T-cell (primary cell): ENCODE results near the gene ATP10A. TPM values are rescaled to one million over a fixed set of nuclear protein-coding genes. Genes with fewer than 3 reads are reported as not detected.

Source experiments
- ATAC-seq, 4 experiments: fragments of 200-7000 bp in 3 of 4; fragments of 150-1000 bp in 1 of 4; cut with Tn5 transposase; replicated peaks in 1 of 4; 1 replicate in 3 of 4; 2 replicates in 1 of 4; pipeline ENCODE4 v1.10.0; 2021; ENCODE audit warnings: moderate library complexity in 3 of 4, mild to moderate bottlenecking in 2 of 4, moderate number of reproducible peaks in 1 of 4
- CTCF ChIA-PET, 2 donors: fragments of 300-600 bp; sonication (Branson Sonifier 250); formaldehyde crosslinking; loops; one replicate each; lab custom pipeline; 2022; ENCODE audit warnings: antibody characterized with exemption in 2 of 2; lab: Charles Lee
- POLR2A ChIA-PET, 2 donors: fragments of 300-600 bp; sonication (Branson Sonifier 250); formaldehyde crosslinking; loops; one replicate each; lab custom pipeline; 2022; ENCODE audit warnings: antibody characterized with exemption in 2 of 2; lab: Charles Lee
- DNase-seq, 35 experiments: peaks; one replicate each; pipeline versions ENCODE4 v3.0.0 to v3.0.0-alpha.2; 2013 to 2023
- H3K27ac ChIP-seq: one replicate; pipeline ENCODE4 v1.5.1; 2013; ENCODE audit warnings: low read length
- H3K27me3 ChIP-seq, 2 experiments: replicated peaks in 1 of 2; 1 replicate in 1 of 2; 2 replicates in 1 of 2; pipeline versions ENCODE4 v1.6.1 to v1.7.0; 2013; ENCODE audit warnings: low read length in 1 of 2, mixed read lengths in 1 of 2; ENCODE audit not compliant: control insufficient read depth in 2 of 2, insufficient read depth in 2 of 2; ENCODE audit errors: extremely low read depth in 1 of 2
- H3K36me3 ChIP-seq, 2 donors: 1 replicate in 1 of 2; 2 replicates in 1 of 2; pipeline versions ENCODE4 v1.6.1 to v1.7.0; 2013; ENCODE audit warnings: low read length in 1 of 2; ENCODE audit not compliant: control insufficient read depth in 2 of 2, insufficient read depth in 1 of 2; ENCODE audit errors: extremely low read depth in 1 of 2
- H3K4me1 ChIP-seq, 2 experiments: 1 replicate in 1 of 2; 2 replicates in 1 of 2; pipeline versions ENCODE4 v1.6.1 to v1.7.0; 2013; ENCODE audit warnings: low read length in 2 of 2, mixed read lengths in 1 of 2; ENCODE audit not compliant: insufficient read depth in 2 of 2, control insufficient read depth in 1 of 2; ENCODE audit errors: extremely low read depth in 1 of 2
- H3K4me3 ChIP-seq, 2 donors: 1 replicate in 1 of 2; 2 replicates in 1 of 2; pipeline versions ENCODE4 v1.5.1 to v1.7.0; 2013; ENCODE audit warnings: mild to moderate bottlenecking in 2 of 2, low read length in 1 of 2, moderate library complexity in 1 of 2; ENCODE audit not compliant: control insufficient read depth in 1 of 2; ENCODE audit errors: extremely low read depth in 1 of 2
- H3K9me3 ChIP-seq: 2 replicates; pipeline ENCODE4 v1.7.0; 2013
- H3K27ac Mint-ChIP-seq, 2 donors: one replicate each; pipeline ENCODE4 v1.8.0; 2020 to 2021; ENCODE audit warnings: mild to moderate bottlenecking in 2 of 2, mixed read lengths in 2 of 2
- H3K27me3 Mint-ChIP-seq, 2 donors: one replicate each; pipeline ENCODE4 v1.8.0; 2021 to 2022; ENCODE audit warnings: mixed read lengths in 2 of 2
- H3K36me3 Mint-ChIP-seq: one replicate; pipeline ENCODE4 v1.8.0; 2021; ENCODE audit warnings: mixed read lengths
- H3K4me1 Mint-ChIP-seq, 3 donors: one replicate each; pipeline ENCODE4 v1.8.0; 2020 to 2022; ENCODE audit warnings: mixed read lengths in 3 of 3, mild to moderate bottlenecking in 1 of 3
- H3K4me3 Mint-ChIP-seq, 3 donors: one replicate each; pipeline ENCODE4 v1.8.0; 2020 to 2022; ENCODE audit warnings: mild to moderate bottlenecking in 3 of 3, mixed read lengths in 3 of 3, moderate library complexity in 3 of 3
- H3K9me3 Mint-ChIP-seq, 3 donors: one replicate each; pipeline ENCODE4 v1.8.0; 2020 to 2022; ENCODE audit warnings: mixed read lengths in 3 of 3
- WGBS: methylation state at CpG from one replicate; pipeline ENCODE4 v1.1.5; 2013; ENCODE audit warnings: missing lambda C conversion rate; ENCODE audit not compliant: insufficient coverage; 5-methylcytosine and 5-hydroxymethylcytosine counted together
- total RNA-seq, 35 experiments: library from RNA in 6 of 35; stranded (reverse) in 6 of 35; fragments of 120-200 nt in 1 of 35; gene quantifications; one replicate each; pipeline versions ENCODE4 v1.2.1 to v1.2.4 and lab custom pipeline; 2013 to 2026

The ATP10A gene
- total RNA-seq, 5 donors from 2014 or later (not counting 1 experiment from before 2014, with no cell fraction given) = 37.3 to 65.5 (median 53.4) TPM

- Mint-ChIP-seq H3K36me3 (no peaks in the 10 kb centered on the region), H3K27me3 (no peaks in the 10 kb centered on the region), H3K4me1 (peaks cover 0 to 8% (median 4%) of the 10 kb centered on the region in 3 donors), H3K4me3 (no peak overlapping the region), H3K27ac (no peak overlapping the region), H3K9me3 (no peaks in the 10 kb centered on the region)
- ATAC-seq (no peak), DNase-seq (no peak)
- Histone ChIP-seq H3K9me3 (no peaks in the 10 kb centered on the region), H3K4me1 (no peaks in the 10 kb centered on the region), H3K27ac (no peak overlapping the region), H3K36me3 (no peaks in the 10 kb centered on the region), H3K4me3 (no peak overlapping the region), H3K27me3 (no peaks in the 10 kb centered on the region)
- CTCF ChIA-PET = interaction anchor here in 1 of 2 donors (0.7 kb wide), 1 partner anchor 11 kb away, joined by 3 read pairs; no protein-coding TSS in a partner anchor
- WGBS = no CpG with 5 or more reads among the region's 2 CpGs
- POLR2A ChIA-PET = no interaction called here
These were observed 7.8 kb upstream of the ATP10A start for GRCh38 chr15:25870938-25871337.

- DNase-seq (no peak), ATAC-seq (no peak)
- Mint-ChIP-seq H3K4me3 (no peak overlapping the region), H3K27me3 (peaks cover 0 to 3% of the 10 kb centered on the region in 2 donors), H3K27ac (no peak overlapping the region), H3K36me3 (no peaks in the 10 kb centered on the region), H3K9me3 (no peaks in the 10 kb centered on the region), H3K4me1 (peaks cover 0 to 8% (median 4%) of the 10 kb centered on the region in 3 donors)
- H3K27me3 ChIP-seq = no peaks in the 10 kb centered on the region
- ChIA-PET POLR2A (no interaction called here), CTCF (no interaction called here)
- H3K4me3 ChIP-seq = no peak overlapping the region
- H3K9me3 ChIP-seq = no peaks in the 10 kb centered on the region
- WGBS = 29% methylated on average over 5 of the region's 8 CpGs
- no peaks in the 10 kb centered on the region for H3K4me1 ChIP-seq
- H3K27ac ChIP-seq = no peak overlapping the region
- no peaks in the 10 kb centered on the region for H3K36me3 ChIP-seq
These were observed 6.6 kb upstream of the ATP10A start for GRCh38 chr15:25869701-25870100.

GRCh38 chr15:25866874-25867273 lies 3.7 kb upstream of the ATP10A start:
- no peaks in the 10 kb centered on the region for H3K36me3 ChIP-seq
- H3K4me1 ChIP-seq = peaks cover 0 to 15% of the 10 kb centered on the region in 2 experiments
- Mint-ChIP-seq H3K4me1 (peaks cover 7 to 13% (median 11%) of the 10 kb centered on the region in 3 donors), H3K36me3 (no peaks in the 10 kb centered on the region), H3K27me3 (peaks cover 0 to 3% of the 10 kb centered on the region in 2 donors), H3K9me3 (no peaks in the 10 kb centered on the region), H3K27ac (no peak overlapping the region), H3K4me3 (no peak overlapping the region)
- ChIA-PET POLR2A (no interaction called here), CTCF (interaction anchor here in 1 of 2 donors (0.7 kb wide), 1 partner anchor 65 kb away, joined by 4 read pairs; no protein-coding TSS in a partner anchor)
- 95% methylated on average over 4 of the region's 7 CpGs for WGBS
- ATAC-seq = no peak
- H3K4me3 ChIP-seq = no peak overlapping the region
- DNase-seq = no peak
- no peak overlapping the region for H3K27ac ChIP-seq
- H3K27me3 ChIP-seq = peaks cover 0 to 5% of the 10 kb centered on the region in 2 experiments
- no peaks in the 10 kb centered on the region for H3K9me3 ChIP-seq

- H3K36me3 ChIP-seq = no peaks in the 10 kb centered on the region
- POLR2A ChIA-PET = no interaction called here
These were observed 3.1 kb upstream of the ATP10A start for GRCh38 chr15:25866251-25866650.

GRCh38 chr15:25864966-25865365 lies 1.8 kb upstream of the ATP10A start:
- 88% methylated on average over 3 of the region's 3 CpGs for WGBS
- Histone ChIP-seq H3K4me3 (no peak overlapping the region), H3K9me3 (no peaks in the 10 kb centered on the region), H3K4me1 (peaks cover 10 to 32% of the 10 kb centered on the region in 2 experiments), H3K27ac (no peak overlapping the region), H3K27me3 (peaks cover 0 to 5% of the 10 kb centered on the region in 2 experiments), H3K36me3 (no peaks in the 10 kb centered on the region)
- POLR2A ChIA-PET = no interaction called here
- Mint-ChIP-seq H3K27me3 (peaks cover 0 to 7% of the 10 kb centered on the region in 2 donors), H3K36me3 (peaks cover 2% of the 10 kb centered on the region), H3K27ac (peak overlapping the region; percentile 50 to 61), H3K4me3 (peak overlapping the region; percentile 81 to 87 (median 85)), H3K9me3 (no peaks in the 10 kb centered on the region), H3K4me1 (peaks cover 26 to 32% (median 27%) of the 10 kb centered on the region in 3 donors)
- CTCF ChIA-PET = no interaction called here
- no peak for ATAC-seq
- DNase-seq = no peak

More at GRCh38 chr15:25866251-25866650, 3.1 kb upstream of the ATP10A start:
- Mint-ChIP-seq H3K36me3 (no peaks in the 10 kb centered on the region), H3K27ac (no peak overlapping the region), H3K27me3 (peaks cover 0 to 7% of the 10 kb centered on the region in 2 donors), H3K9me3 (no peaks in the 10 kb centered on the region), H3K4me3 (no peak overlapping the region), H3K4me1 (peaks cover 13 to 19% (median 14%) of the 10 kb centered on the region in 3 donors)
- no peak overlapping the region for H3K4me3 ChIP-seq
- 97% methylated on average over 8 of the region's 8 CpGs for WGBS
- DNase-seq = no peak
- CTCF ChIA-PET = no interaction called here
- H3K4me1 ChIP-seq = peaks cover 4 to 21% of the 10 kb centered on the region in 2 experiments
- no peaks in the 10 kb centered on the region for H3K9me3 ChIP-seq
- peaks cover 0 to 5% of the 10 kb centered on the region in 2 experiments for H3K27me3 ChIP-seq
- ATAC-seq = no peak
- H3K27ac ChIP-seq = no peak overlapping the region

GRCh38 chr15:25863968-25864580 lies 947 bp upstream of the ATP10A start:
- Histone ChIP-seq H3K4me3 (peak overlapping the region in 1 of 2 donors; percentile 62), H3K27ac (no peak overlapping the region), H3K36me3 (no peaks in the 10 kb centered on the region), H3K27me3 (peaks cover 0 to 5% of the 10 kb centered on the region in 2 experiments), H3K9me3 (no peaks in the 10 kb centered on the region), H3K4me1 (peaks cover 18 to 40% of the 10 kb centered on the region in 2 experiments)
- Mint-ChIP-seq H3K27me3 (peaks cover 0 to 7% of the 10 kb centered on the region in 2 donors), H3K27ac (peak overlapping the region; percentile 82 to 87), H3K4me1 (peaks cover 31 to 35% (median 33%) of the 10 kb centered on the region in 3 donors), H3K4me3 (peak overlapping the region; percentile 81 to 87 (median 85)), H3K9me3 (no peaks in the 10 kb centered on the region), H3K36me3 (peaks cover 2% of the 10 kb centered on the region)
- POLR2A ChIA-PET = no interaction called here
- CTCF ChIA-PET = interaction anchor here in 1 of 2 donors (1.5 kb wide), 1 partner anchor 51 kb away, joined by 3 read pairs; no protein-coding TSS in a partner anchor
- no peak for DNase-seq
- ATAC-seq = no peak
- WGBS = 92% methylated on average over 9 of the region's 21 CpGs
